Sigmoid colon (tissue), 4 donors: ENCODE measurements around the gene PRRT4.

ENCODE experiments used
- EP300 ChIP-seq, 4 donors: sonication (generic); formaldehyde crosslinking; IDR thresholded peaks; one replicate each; pipeline ENCODE4 v1.6.1; 2017; ENCODE audit warnings: antibody characterized with exemption in 4 of 4
- POLR2A ChIP-seq, 2 donors: fragments of 450-650 bp; IDR thresholded peaks; one replicate each; pipeline ENCODE4 v1.6.1; 2016; ENCODE audit warnings: antibody characterized with exemption in 2 of 2, mild to moderate bottlenecking in 2 of 2, moderate library complexity in 2 of 2
- POLR2AphosphoS5 ChIP-seq, 4 donors: sonication (generic); formaldehyde crosslinking; IDR thresholded peaks; one replicate each; pipeline ENCODE4 v1.6.1; 2017; ENCODE audit warnings: antibody characterized with exemption in 4 of 4

GRCh38 chr7:128318691-128319090 lies 42.8 kb downstream of the PRRT4 start:
- TF ChIP-seq EP300 (IDR thresholded peaks at IDR 0.05) (no peak), POLR2A (IDR thresholded peaks at IDR 0.05) (no peak), POLR2AphosphoS5 (IDR thresholded peaks at IDR 0.05) (no peak)
